ENCODE data around the gene THSD7B.

The THSD7B gene

DNA sequence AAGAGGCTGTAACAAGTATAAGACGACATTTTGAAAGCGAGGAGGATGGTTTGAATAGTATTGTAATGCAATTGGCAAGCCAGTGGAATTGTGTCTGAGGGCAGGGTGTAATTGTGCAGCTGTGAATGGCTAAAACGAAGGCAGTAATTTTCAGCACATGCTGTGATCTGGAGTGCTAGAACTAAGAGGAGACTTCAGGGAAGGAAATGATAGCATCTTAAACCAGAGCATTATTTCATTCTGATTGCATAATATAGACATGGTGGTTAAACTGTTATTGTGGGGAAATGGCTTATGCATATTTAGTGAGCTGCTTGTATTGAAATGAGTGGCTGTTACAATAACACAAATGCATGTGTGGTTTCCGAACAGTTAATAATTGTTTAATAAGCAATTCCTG is 36.3 kb downstream of the THSD7B start:
- CTCF ChIA-PET = interaction anchor here (1.1 kb wide), 1 partner anchor 11 kb away, joined by 3 read pairs; no protein-coding TSS in a partner anchor
- POLR2A ChIA-PET = no interaction called here
- TF ChIP-seq, protein P1, sequence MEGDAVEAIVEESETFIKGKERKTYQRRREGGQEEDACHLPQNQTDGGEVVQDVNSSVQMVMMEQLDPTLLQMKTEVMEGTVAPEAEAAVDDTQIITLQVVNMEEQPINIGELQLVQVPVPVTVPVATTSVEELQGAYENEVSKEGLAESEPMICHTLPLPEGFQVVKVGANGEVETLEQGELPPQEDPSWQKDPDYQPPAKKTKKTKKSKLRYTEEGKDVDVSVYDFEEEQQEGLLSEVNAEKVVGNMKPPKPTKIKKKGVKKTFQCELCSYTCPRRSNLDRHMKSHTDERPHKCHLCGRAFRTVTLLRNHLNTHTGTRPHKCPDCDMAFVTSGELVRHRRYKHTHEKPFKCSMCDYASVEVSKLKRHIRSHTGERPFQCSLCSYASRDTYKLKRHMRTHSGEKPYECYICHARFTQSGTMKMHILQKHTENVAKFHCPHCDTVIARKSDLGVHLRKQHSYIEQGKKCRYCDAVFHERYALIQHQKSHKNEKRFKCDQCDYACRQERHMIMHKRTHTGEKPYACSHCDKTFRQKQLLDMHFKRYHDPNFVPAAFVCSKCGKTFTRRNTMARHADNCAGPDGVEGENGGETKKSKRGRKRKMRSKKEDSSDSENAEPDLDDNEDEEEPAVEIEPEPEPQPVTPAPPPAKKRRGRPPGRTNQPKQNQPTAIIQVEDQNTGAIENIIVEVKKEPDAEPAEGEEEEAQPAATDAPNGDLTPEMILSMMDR (IDR thresholded peaks at IDR 0.05; ENCODE audit: control extremely low read depth, extremely low read depth, low read depth, missing control alignments) = no peak

DNA sequence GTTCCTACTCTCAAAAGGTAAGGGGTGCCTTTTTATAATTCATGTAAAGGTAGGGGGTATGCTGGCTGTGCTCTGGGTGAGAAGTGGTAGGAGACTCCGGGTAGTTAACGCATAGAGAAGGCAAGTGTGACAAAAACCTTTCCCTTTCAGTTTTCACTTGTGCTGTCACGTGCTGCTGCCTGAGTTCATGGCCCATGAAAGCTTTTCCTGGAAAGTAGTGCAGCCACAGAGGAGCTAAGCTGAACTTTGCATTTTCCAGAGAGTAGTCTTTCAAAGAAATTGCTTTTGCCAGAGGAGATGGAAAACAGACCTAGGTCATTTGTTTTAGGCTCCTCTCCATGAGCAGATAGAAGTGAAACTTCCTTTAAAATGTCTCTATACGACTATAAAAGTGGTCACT is 44.7 kb downstream of the THSD7B start:
- POLR2A ChIA-PET = no interaction called here
- no peak for DNase-seq (ENCODE audit: extremely low spot score)
- CTCF ChIA-PET = interaction anchor here (1.7 kb wide), 1 partner anchor 10 kb away, joined by 5 read pairs; no protein-coding TSS in a partner anchor
- TF ChIP-seq, protein P1 (IDR thresholded peaks at IDR 0.05; ENCODE audit: control extremely low read depth, extremely low read depth, low read depth, missing control alignments) = no peak

More for the DNA sequence above, 36.3 kb downstream of the THSD7B start:
- no peak for DNase-seq (ENCODE audit: extremely low spot score)

DNA sequence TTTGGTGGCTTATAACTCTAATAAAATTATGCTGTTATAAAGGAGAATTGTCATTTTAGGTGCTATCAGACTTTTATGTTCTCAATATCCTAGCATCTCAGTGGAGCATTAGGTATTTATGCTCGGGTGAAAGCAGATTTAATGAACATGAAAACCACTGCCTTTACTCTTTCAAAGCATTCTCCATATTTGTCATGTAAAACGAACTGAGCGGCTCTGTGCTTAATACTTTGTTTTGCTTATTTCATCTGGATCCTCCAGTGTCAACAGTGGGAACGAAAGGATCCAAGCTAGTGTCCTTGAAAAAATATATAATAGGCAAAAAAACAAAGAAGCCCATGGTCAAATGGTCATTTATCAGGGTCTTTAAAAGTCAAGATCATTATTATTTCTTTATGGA is 53.5 kb downstream of the THSD7B start:
- ChIA-PET POLR2A (no interaction called here), CTCF (interaction anchor here (1.5 kb wide), 1 partner anchor 10 kb away, joined by 5 read pairs; no protein-coding TSS in a partner anchor)
- TF ChIP-seq, protein P1 (IDR thresholded peaks at IDR 0.05; ENCODE audit: control extremely low read depth, extremely low read depth, low read depth, missing control alignments) = no peak
- no peak for DNase-seq (ENCODE audit: extremely low spot score)

DNA sequence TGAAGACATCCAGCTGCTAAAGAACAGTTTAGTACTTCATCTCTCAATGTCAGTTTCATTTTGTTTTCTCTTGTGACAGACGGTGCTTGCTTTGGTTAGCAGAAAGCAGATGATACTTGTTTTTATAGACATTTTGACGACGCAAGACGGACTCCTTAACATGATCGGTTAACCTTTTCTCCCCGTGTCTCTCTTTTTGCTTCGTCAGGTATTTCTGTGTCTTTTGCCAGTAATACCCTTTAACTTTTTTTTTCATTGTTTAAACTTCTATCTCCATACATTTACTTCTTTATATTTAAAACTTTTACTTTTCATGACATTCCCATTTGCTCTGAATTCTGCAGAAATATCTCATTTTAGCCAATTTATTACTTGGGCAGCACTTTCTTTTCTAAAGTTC is 57.9 kb downstream of the THSD7B start:
- CTCF ChIA-PET = interaction anchor here (1.0 kb wide), 1 partner anchor 12 kb away, joined by 3 read pairs; no protein-coding TSS in a partner anchor
- TF ChIP-seq, protein P1 (IDR thresholded peaks at IDR 0.05; ENCODE audit: control extremely low read depth, extremely low read depth, low read depth, missing control alignments) = no peak
- DNase-seq (ENCODE audit: extremely low spot score) = no peak
- POLR2A ChIA-PET = no interaction called here

DNA sequence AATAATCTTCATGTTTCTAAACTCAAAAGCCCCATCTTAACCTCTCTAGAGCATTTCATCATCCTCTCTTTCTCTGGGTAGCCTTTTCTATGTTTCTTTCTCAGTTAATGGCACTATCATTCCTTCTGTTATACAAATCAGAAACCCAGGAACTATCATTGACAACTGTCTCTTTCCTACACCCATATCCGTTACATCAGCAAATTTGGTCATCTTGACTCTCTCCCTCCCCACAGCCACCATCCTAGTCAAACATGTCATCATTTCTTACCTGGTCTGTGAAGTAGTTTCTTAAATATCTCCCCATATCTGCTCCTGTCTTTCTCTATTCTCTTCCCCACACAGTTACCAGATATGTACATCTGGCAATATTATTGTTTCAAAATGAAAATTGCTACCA is 62.8 kb downstream of the THSD7B start:
- ChIA-PET POLR2A (no interaction called here), CTCF (no interaction called here)
- no peak for DNase-seq (ENCODE audit: extremely low spot score)
- TF ChIP-seq, protein P1 (IDR thresholded peaks at IDR 0.05; ENCODE audit: control extremely low read depth, extremely low read depth, low read depth, missing control alignments) = no peak

DNA sequence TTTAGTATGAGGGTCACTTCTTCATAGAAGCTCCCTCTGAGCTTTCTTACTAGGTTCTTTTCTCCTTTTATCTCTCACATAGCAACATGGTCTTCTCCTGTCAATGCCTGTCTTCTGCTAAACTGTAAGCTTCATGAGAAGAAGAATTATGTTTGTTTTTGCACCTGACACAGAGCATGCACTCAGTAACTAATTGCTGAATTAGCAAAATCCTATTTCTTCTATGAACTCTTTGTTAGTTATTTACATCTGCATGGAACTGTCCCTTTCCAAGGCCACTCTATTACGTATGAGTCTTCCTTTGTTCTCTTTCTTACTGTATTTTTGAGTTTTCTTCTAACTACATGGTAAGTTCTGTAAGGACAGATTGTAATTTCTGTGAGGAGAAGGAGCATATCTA is 63.4 kb downstream of the THSD7B start:
- DNase-seq (ENCODE audit: extremely low spot score) = no peak
- TF ChIP-seq, protein P1 (IDR thresholded peaks at IDR 0.05; ENCODE audit: control extremely low read depth, extremely low read depth, low read depth, missing control alignments) = no peak
- ChIA-PET POLR2A (no interaction called here), CTCF (no interaction called here)

DNA sequence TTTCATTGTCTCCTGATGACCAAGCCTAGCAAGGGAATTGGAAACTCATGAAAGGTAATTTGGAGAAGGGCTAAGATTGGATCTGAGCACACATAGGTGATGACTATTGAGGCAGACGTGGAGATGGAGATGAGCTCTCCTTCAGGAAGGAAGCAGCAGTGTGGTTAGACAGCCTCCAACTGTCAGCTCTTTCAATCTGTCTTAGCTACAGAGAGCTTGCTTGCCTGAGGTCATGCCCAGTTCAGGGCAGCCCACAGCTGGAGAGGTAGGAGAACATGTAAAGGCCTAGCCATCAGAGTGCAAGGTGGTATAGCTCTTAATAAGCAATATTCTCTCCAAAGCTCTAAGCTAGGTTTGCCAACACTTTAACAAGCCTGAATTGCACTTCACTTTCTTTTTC is 79.2 kb downstream of the THSD7B start:
- TF ChIP-seq, protein P1 (IDR thresholded peaks at IDR 0.05; ENCODE audit: control extremely low read depth, extremely low read depth, low read depth, missing control alignments) = no peak
- DNase-seq (ENCODE audit: extremely low spot score) = no peak
- CTCF ChIA-PET = interaction anchor here (1.0 kb wide), 1 partner anchor 10 kb away, joined by 3 read pairs; no protein-coding TSS in a partner anchor
- POLR2A ChIA-PET = no interaction called here

Measured in GM10248 (cell line).